Esophagus squamous epithelium (tissue), 5 donors: Measurements from ENCODE around the gene HOXA11. TPM values are rescaled to one million over a fixed set of nuclear protein-coding genes. Genes with fewer than 3 reads are reported as not detected.

Experiments
- DNase-seq: peaks from one replicate; lab custom pipeline; 2025; lab: John Stamatoyannopoulos, UW
- H3K27ac ChIP-seq, 4 donors: fragments of 200-600 bp; sonication (generic); one replicate each; pipeline ENCODE4 v1.5.1; 2016 to 2019; ENCODE audit warnings: mild to moderate bottlenecking in 1 of 4
- H3K27me3 ChIP-seq, 4 donors: fragments of 200-600 bp; sonication (generic); 1 replicate in 3 of 4; 2 replicates in 1 of 4; pipeline versions ENCODE4 v1.5.1 to v1.6.0; 2017 to 2021; ENCODE audit warnings: antibody characterized with exemption in 1 of 4
- H3K36me3 ChIP-seq, 3 donors: fragments of 200-600 bp; sonication (generic); one replicate each; pipeline ENCODE4 v1.5.1; 2016 to 2019
- H3K4me1 ChIP-seq, 3 donors: fragments of 200-600 bp; sonication (generic); one replicate each; pipeline ENCODE4 v1.5.1; 2017 to 2019
- H3K4me3 ChIP-seq, 4 donors: fragments of 200-600 bp; sonication (generic); 1 replicate in 3 of 4; 2 replicates in 1 of 4; pipeline ENCODE4 v1.5.1; 2016 to 2019; ENCODE audit warnings: mild to moderate bottlenecking in 2 of 4, moderate library complexity in 1 of 4
- H3K9me3 ChIP-seq, 3 donors: fragments of 200-600 bp; sonication (generic); one replicate each; pipeline ENCODE4 v1.5.1; 2016 to 2019
- POLR2A ChIP-seq, 4 donors: fragments of 450-650 bp; IDR thresholded peaks; one replicate each; pipeline ENCODE4 v1.6.1; 2017; ENCODE audit warnings: antibody characterized with exemption in 4 of 4, mild to moderate bottlenecking in 4 of 4, moderate library complexity in 3 of 4
- WGBS, 2 donors: methylation state at CpG; one replicate each; pipeline ENCODE4 v1.1.5; 2018; 5-methylcytosine and 5-hydroxymethylcytosine counted together
- intact Hi-C: fragments of 100-400 bp; cut with DNase I; formaldehyde crosslinking; loops from one replicate; pipeline ENCODE4 v1.15.0; 2022
- total RNA-seq, 4 donors: library from RNA; depleted of rRNA; stranded (reverse); fragments of >200 nt; gene quantifications; one replicate each; pipeline ENCODE4 v1.1.0, GENCODE V29; 2016
- TF ChIP-seq, protein P1 (sequence below), 6 experiments: fragments of 450-650 bp in 4 of 6; fragments of 200-600 bp in 2 of 6; sonication (generic) in 2 of 6; IDR thresholded peaks; one replicate each; pipeline ENCODE4 v1.5.1; 2016 to 2019; ENCODE audit warnings: antibody characterized with exemption in 6 of 6, mild to moderate bottlenecking in 4 of 6, moderate library complexity in 4 of 6
- donor health status: DM: yes; HTN: yes; CAD: no.

The HOXA11 gene
- total RNA-seq, 4 donors from 2014 or later, result not detected

DNA sequence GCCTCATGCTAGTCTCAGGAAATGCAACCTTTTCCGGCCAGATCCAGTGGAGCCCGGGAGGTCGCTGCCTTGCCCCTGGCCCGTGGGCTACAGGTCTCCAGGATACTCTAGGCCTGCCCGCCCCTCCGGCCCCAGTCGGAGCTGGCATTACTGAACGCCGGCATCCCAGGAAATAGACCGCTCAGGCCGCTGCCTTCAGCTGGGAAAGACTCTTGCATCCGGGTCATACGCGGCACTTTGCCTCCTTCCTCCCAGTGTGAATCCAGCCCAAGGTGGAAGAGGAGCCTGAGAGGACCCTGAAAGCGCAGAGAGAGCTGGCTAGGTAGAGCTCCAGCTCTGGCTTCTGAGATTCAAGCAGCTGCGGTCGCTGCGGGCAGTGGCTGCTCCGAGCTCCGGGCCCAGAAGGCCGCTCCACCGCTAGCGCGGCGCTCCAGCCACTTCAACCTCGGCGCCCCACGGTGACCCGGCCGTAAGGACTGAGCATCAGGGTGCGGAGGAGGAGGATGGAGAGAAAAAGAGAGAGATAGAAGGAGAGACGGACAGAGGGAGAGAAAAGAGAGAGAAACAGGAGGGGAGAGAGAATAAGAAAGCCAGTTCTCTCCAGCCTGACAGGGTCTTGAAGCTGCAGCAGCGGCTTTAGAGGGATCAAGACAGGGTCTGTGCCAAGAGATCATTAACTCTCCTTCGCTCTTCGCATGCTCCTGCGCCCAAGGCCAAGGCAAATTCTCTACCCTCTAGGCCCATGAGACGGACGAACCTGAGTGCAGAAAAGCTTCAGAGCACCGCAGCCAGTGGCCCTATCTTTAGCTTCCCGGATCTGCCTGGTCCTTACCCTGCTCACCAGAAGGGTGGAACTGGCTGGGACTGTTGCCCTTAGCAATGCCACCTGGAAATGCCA is 9.2 kb downstream of the HOXA11 start:
- Histone ChIP-seq H3K27ac (no peak overlapping the region), H3K27me3 (peaks cover 42 to 100% (median 73%) of the 10 kb centered on the region in 4 donors), H3K4me3 (no peak overlapping the region), H3K36me3 (no peaks in the 10 kb centered on the region), H3K4me1 (peaks cover 26 to 48% (median 31%) of the 10 kb centered on the region in 3 donors), H3K9me3 (no peaks in the 10 kb centered on the region)
- 79 to 80% methylated on average over 12 to 19 of the region's 40 CpGs for whole genome bisulfite sequencing, 2 donors
- TF ChIP-seq POLR2A (IDR thresholded peaks at IDR 0.05), result no peak
- TF ChIP-seq, protein P1, sequence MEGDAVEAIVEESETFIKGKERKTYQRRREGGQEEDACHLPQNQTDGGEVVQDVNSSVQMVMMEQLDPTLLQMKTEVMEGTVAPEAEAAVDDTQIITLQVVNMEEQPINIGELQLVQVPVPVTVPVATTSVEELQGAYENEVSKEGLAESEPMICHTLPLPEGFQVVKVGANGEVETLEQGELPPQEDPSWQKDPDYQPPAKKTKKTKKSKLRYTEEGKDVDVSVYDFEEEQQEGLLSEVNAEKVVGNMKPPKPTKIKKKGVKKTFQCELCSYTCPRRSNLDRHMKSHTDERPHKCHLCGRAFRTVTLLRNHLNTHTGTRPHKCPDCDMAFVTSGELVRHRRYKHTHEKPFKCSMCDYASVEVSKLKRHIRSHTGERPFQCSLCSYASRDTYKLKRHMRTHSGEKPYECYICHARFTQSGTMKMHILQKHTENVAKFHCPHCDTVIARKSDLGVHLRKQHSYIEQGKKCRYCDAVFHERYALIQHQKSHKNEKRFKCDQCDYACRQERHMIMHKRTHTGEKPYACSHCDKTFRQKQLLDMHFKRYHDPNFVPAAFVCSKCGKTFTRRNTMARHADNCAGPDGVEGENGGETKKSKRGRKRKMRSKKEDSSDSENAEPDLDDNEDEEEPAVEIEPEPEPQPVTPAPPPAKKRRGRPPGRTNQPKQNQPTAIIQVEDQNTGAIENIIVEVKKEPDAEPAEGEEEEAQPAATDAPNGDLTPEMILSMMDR (IDR thresholded peaks at IDR 0.05), result no peak
- DNase-seq, result no peak
- intact Hi-C loops, result no loop called here

DNA sequence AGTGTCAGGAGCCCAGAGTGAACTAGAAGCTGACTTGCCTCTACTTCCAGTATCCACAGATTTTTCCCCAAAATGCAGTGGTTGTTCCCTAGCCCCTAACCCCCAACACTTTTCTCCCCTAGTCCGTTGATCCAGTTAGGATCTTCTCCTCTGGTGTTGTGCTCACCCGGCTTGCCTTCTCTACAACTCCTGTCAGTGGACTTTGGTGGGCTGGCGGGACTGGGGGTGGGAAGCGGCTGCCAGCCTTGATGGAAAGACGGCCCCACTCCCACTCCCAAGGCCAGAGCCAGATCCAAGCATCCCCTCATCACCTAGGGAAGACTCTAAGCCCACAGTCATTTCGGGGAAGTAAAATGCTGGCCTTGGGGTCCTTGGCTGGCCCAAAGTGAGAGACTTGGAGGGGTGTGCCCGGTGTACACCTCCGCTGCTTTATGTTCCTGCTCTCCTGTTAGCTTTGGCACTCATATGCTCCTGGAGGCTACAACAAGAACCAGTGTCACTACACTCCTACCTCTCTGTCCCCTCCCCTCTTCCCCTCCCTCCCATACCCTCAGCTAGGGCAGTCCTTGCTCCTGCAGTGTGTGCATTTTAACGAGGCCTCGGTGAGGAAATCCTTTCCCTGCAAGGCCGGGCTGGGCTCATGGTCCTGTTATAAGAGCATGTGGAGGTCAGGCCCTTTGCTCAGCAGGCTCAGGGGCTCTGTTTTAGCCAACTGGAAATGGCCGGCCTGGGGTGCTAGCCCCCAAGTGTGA is 10.0 kb downstream of the HOXA11 start:
- Histone ChIP-seq H3K36me3 (no peaks in the 10 kb centered on the region), H3K4me1 (peaks cover 27 to 49% (median 31%) of the 10 kb centered on the region in 3 donors), H3K27me3 (peaks cover 46 to 100% (median 73%) of the 10 kb centered on the region in 4 donors), H3K27ac (no peak overlapping the region), H3K4me3 (no peak overlapping the region), H3K9me3 (no peaks in the 10 kb centered on the region)
- intact Hi-C loops, result no loop called here
- no peak for DNase-seq
- TF ChIP-seq, protein P1 (IDR thresholded peaks at IDR 0.05), result no peak
- no peak for TF ChIP-seq POLR2A (IDR thresholded peaks at IDR 0.05)
- 64 to 68% methylated on average over 4 to 7 of the region's 12 CpGs for WGBS, 2 donors

DNA sequence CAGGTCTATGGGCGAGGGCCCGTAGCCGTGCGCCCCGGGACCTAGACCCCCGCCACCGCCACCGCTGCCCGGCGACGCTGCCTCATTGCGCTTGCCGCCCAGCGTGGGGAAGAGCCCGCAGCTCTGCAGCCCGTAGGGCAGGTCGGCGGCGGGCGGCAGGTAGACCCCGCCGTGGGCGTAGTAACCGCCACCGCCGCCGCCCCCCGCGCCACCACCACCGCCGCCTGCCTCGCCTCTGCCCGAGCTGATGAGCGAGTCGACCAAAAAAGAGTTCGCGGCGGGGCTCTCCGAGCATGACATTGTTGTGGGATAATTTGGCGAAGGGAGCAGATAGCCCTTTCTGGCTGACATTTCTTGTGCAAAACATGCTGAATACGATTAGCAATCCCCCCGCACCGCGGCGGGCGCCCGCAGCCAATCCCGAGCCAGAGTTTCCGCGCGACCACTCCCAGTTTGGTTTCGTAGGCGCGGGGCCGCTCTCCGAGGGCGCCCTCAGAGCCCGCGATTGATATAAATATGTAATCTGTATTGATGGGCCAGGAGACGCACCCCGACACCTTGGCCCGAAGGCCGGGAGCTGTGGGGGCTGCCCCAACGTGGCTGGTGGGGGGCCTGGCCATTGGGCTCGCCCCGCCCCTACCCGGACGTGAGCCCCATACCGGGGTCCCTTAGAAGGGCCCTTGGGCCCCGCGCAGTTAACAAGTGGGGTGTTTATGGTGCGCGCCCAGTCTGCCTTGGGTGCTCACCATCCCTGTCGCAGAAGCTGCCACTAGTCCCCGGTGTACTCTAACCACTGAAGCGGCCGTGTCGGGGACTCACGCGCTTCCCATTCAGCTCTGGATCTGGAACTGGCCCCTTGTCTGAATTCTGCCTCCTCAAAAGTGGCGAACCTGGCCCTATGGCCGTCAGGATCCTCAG is 10.8 kb downstream of the HOXA11 start, which contains the start of gene HOXA10:
HOXA10 (minus strand) TSS at position 365 of the 918 bp plus-strand sequence; CDS start at position 351, 14 bp downstream.
- H3K9me3 ChIP-seq, result no peaks in the 10 kb centered on the region
- peaks cover 29 to 49% (median 33%) of the 10 kb centered on the region in 3 donors for H3K4me1 ChIP-seq
- H3K27ac ChIP-seq, result no peak within 1 kb of the TSS
- H3K4me3 ChIP-seq, result peak within 1 kb of the TSS; percentile 19 to 70 (median 46)
- no peak for DNase-seq
- H3K36me3 ChIP-seq, result no peaks in the 10 kb centered on the region
- intact Hi-C loops, result no loop called here
- TF ChIP-seq POLR2A (IDR thresholded peaks at IDR 0.05), result no peak
- H3K27me3 ChIP-seq, result peaks cover 52 to 100% (median 72%) of the 10 kb centered on the region in 4 donors
- WGBS, 2 donors, result 25 to 30% methylated on average over 5 to 17 of the region's 82 CpGs

DNA sequence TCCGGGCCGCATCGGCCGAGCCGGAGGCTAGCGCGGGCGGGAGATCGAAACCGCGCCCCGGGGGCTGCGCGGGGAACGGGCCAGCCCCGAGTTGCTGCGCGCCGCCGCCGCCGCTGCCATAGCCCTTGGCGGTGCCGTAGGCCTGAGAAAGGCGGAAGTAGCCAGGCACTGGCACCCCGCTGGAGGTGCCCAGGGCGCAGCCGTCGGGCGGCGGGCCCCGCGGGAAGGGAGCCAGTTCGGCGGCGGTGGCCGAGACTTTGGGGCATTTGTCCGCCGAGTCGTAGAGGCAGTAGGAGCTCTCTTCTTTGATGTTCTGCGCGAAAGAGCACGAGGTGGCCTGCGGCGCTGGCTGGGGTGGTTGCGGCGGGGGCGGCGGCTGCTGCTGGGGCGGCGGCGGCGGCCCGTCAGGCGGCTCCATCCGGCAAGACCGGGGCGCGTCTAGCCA is 11.5 kb downstream of the HOXA11 start:
- H3K27me3 ChIP-seq, result peaks cover 50 to 100% (median 69%) of the 10 kb centered on the region in 4 donors
- intact Hi-C loops, result no loop called here
- TF ChIP-seq POLR2A (IDR thresholded peaks at IDR 0.05), result no peak
- TF ChIP-seq, protein P1 (IDR thresholded peaks at IDR 0.05), result no peak
- no peaks in the 10 kb centered on the region for H3K36me3 ChIP-seq
- H3K4me1 ChIP-seq, result peaks cover 29 to 54% (median 34%) of the 10 kb centered on the region in 3 donors
- DNase-seq, result no peak
- no peaks in the 10 kb centered on the region for H3K9me3 ChIP-seq
- 0% methylated on average over 1 of the region's 59 CpGs; no CpG with 5 or more reads in 1 of the 2 donors for WGBS, 2 donors
- no peak overlapping the region for H3K27ac ChIP-seq
- H3K4me3 ChIP-seq, result peak overlapping the region; percentile 19 to 70 (median 46)
